Neural cell (in vitro differentiated cells): ENCODE results near the gene DDX49. TPM values are rescaled to one million over a fixed set of nuclear protein-coding genes. Genes with fewer than 3 reads are reported as not detected.

Source experiments
- H2AFZ ChIP-seq: fragments of 200-600, 300-800 bp; sonication (generic), shearing (Covaris generic); 2 replicates; pipeline ENCODE4 v1.6.0; 2014; ENCODE audit warnings: low read depth, mild to moderate bottlenecking, antibody characterized with exemption, low read length, moderate library complexity
- H3F3A ChIP-seq: fragments of 200-600 bp; shearing (Covaris generic); 2 replicates; pipeline ENCODE4 v1.6.1; 2016; ENCODE audit warnings: mild to moderate bottlenecking, moderate library complexity, mixed read lengths, antibody characterized with exemption, low read length; ENCODE audit not compliant: insufficient read depth, poor library complexity, severe bottlenecking
- H3K27ac ChIP-seq: fragments of 200-600, 300-800 bp; sonication (generic), shearing (Covaris generic); 2 replicates; pipeline ENCODE4 v1.5.1; 2014; ENCODE audit warnings: mild to moderate bottlenecking, low read length, moderate library complexity
- H3K27me3 ChIP-seq: fragments of 300-800, 200-600 bp; sonication (generic), shearing (Covaris generic); 2 replicates; pipeline ENCODE4 v1.6.0; 2014; ENCODE audit warnings: mild to moderate bottlenecking, low read depth, low read length, moderate library complexity; ENCODE audit not compliant: insufficient read depth
- H3K36me3 ChIP-seq: fragments of 300-800, 200-600 bp; sonication (generic), shearing (Covaris generic); 2 replicates; pipeline ENCODE4 v1.5.1; 2014; ENCODE audit warnings: mild to moderate bottlenecking, antibody characterized with exemption, low read length, moderate library complexity; ENCODE audit not compliant: insufficient read depth
- H3K4me2 ChIP-seq: fragments of 300-800, 200-600 bp; sonication (generic), shearing (Covaris generic); 2 replicates; pipeline ENCODE4 v1.6.0; 2014; ENCODE audit warnings: mild to moderate bottlenecking, low read length
- H3K4me3 ChIP-seq: fragments of 300-800, 200-600 bp; sonication (generic), shearing (Covaris generic); 2 replicates; pipeline ENCODE4 v1.5.1; 2014; ENCODE audit warnings: mild to moderate bottlenecking, low read length, moderate library complexity
- H3K79me2 ChIP-seq: fragments of 200-600 bp; shearing (Covaris generic); replicated peaks from 2 replicates; pipeline ENCODE4 v1.6.0; 2014; ENCODE audit warnings: mild to moderate bottlenecking, low read length, moderate library complexity; ENCODE audit not compliant: insufficient read depth
- H3K9ac ChIP-seq: fragments of 300-800, 200-600 bp; sonication (generic), shearing (Covaris generic); 2 replicates; pipeline ENCODE4 v1.6.1; 2016; ENCODE audit warnings: mild to moderate bottlenecking, low read length, mixed read lengths
- H3K9me2 ChIP-seq: fragments of 200-600 bp; shearing (Covaris generic); 2 replicates; pipeline ENCODE4 v1.6.1; 2016; ENCODE audit warnings: mild to moderate bottlenecking, low read length, mixed read lengths; ENCODE audit not compliant: insufficient read depth
- H3K9me3 ChIP-seq: fragments of 200-600, 300-800 bp; sonication (generic), shearing (Covaris generic); 2 replicates; pipeline ENCODE4 v1.6.1; 2016; ENCODE audit warnings: mild to moderate bottlenecking, mixed run types, low read length, moderate library complexity, mixed read lengths
- H4K20me1 ChIP-seq: fragments of 200-600 bp; shearing (Covaris generic); 2 replicates; pipeline ENCODE4 v1.6.1; 2016; ENCODE audit warnings: mild to moderate bottlenecking, mixed run types; ENCODE audit not compliant: insufficient read depth
- CTCF ChIP-seq: fragments of 450-650 bp; IDR thresholded peaks from 2 replicates; pipeline ENCODE4 v1.5.1; 2014; ENCODE audit warnings: antibody characterized with exemption, mild to moderate bottlenecking, moderate library complexity; ENCODE audit not compliant: poor library complexity, severe bottlenecking
- EP300 ChIP-seq: fragments of 450-650 bp; conservative IDR thresholded peaks from 2 replicates; pipeline ENCODE4 v1.6.1; 2014; ENCODE audit warnings: antibody characterized with exemption, mild to moderate bottlenecking, moderate library complexity; ENCODE audit not compliant: poor library complexity, severe bottlenecking
- EZH2 ChIP-seq: fragments of 200-600, 300-800 bp; shearing (Covaris generic), sonication (generic); IDR thresholded peaks from 2 replicates; pipeline ENCODE4 v1.6.1; 2014; ENCODE audit warnings: antibody characterized with exemption, low read length, borderline replicate concordance, mild to moderate bottlenecking; ENCODE audit not compliant: insufficient read depth, poor library complexity, severe bottlenecking
- MXI1 ChIP-seq: fragments of 450-650 bp; conservative IDR thresholded peaks from 2 replicates; pipeline ENCODE4 v1.6.1; 2014; ENCODE audit warnings: antibody characterized with exemption, mild to moderate bottlenecking; ENCODE audit not compliant: poor library complexity, severe bottlenecking
- POLR2AphosphoS5 ChIP-seq: IDR thresholded peaks from 2 replicates; pipeline ENCODE4 v1.6.1; 2012
- RAD21 ChIP-seq: fragments of 450-650 bp; conservative IDR thresholded peaks from 2 replicates; pipeline ENCODE4 v1.6.1; 2014; ENCODE audit warnings: antibody characterized with exemption, mild to moderate bottlenecking, moderate library complexity
- REST ChIP-seq: IDR thresholded peaks from 2 replicates; pipeline ENCODE4 v1.6.1; 2012; ENCODE audit warnings: borderline replicate concordance
- SMC3 ChIP-seq: fragments of 450-650 bp; conservative IDR thresholded peaks from 2 replicates; pipeline ENCODE4 v1.6.1; 2014; ENCODE audit warnings: antibody characterized with exemption, mild to moderate bottlenecking, moderate library complexity; ENCODE audit not compliant: poor library complexity
- TAF1 ChIP-seq: IDR thresholded peaks from 2 replicates; pipeline ENCODE4 v1.6.1; 2012; ENCODE audit warnings: low read depth
- polyA plus RNA-seq: library from polyadenylated mRNA; depleted of rRNA; stranded (reverse); fragments of >200 nt; gene quantifications from 2 replicates; pipeline ENCODE4 v1.2.3, GENCODE V29; 2014

Gene DDX49
- polyA plus RNA-seq, 1 donor from 2014 or later, result 90.7 TPM

- H3K9me3 ChIP-seq, result no peaks in the 10 kb centered on the region
- no peak for TF ChIP-seq POLR2AphosphoS5
- no peak for TF ChIP-seq MXI1
- no peaks in the 10 kb centered on the region for H3K9me2 ChIP-seq
- peaks cover 7% of the 10 kb centered on the region for H3K36me3 ChIP-seq
- H3K4me3 ChIP-seq, result no peak overlapping the region
- H3F3A ChIP-seq, result no peaks in the 10 kb centered on the region
- H3K27ac ChIP-seq, result no peak overlapping the region
- H3K9ac ChIP-seq, result no peak overlapping the region
- H3K79me2 ChIP-seq, result no peaks in the 10 kb centered on the region
- no peak overlapping the region for H3K4me2 ChIP-seq
- H2AFZ ChIP-seq, result no peak overlapping the region
- no peaks in the 10 kb centered on the region for H4K20me1 ChIP-seq
- no peaks in the 10 kb centered on the region for H3K27me3 ChIP-seq
Measured at GRCh38 chr19:18910010-18910409, 9.5 kb upstream of the DDX49 start.

- Histone ChIP-seq H3K9ac (no peak overlapping the region), H3K9me2 (no peaks in the 10 kb centered on the region), H3K4me2 (no peak overlapping the region), H3K36me3 (peaks cover 4% of the 10 kb centered on the region), H3K27me3 (no peaks in the 10 kb centered on the region), H3F3A (no peaks in the 10 kb centered on the region), H3K79me2 (peaks cover 4% of the 10 kb centered on the region), H3K4me3 (no peak overlapping the region), H3K9me3 (no peaks in the 10 kb centered on the region), H2AFZ (no peak overlapping the region), H4K20me1 (no peaks in the 10 kb centered on the region), H3K27ac (no peak overlapping the region)
- no peak for TF ChIP-seq SMC3
- no peak for TF ChIP-seq POLR2AphosphoS5
- TF ChIP-seq EZH2, result no peak
- no peak for TF ChIP-seq EP300
- TF ChIP-seq CTCF, result no peak
- TF ChIP-seq REST, result no peak
- no peak for TF ChIP-seq TAF1
- no peak for TF ChIP-seq RAD21
- no peak for TF ChIP-seq MXI1
Measured at GRCh38 chr19:18910801-18911436, 8.6 kb upstream of the DDX49 start.
